GM21825 (cell line): ENCODE measurements around the gene MCM7.

Source experiments
- ATAC-seq: cut with Tn5 transposase; IDR thresholded peaks from one replicate; pipeline ENCODE4 v1.9.1; 2021; ENCODE audit warnings: mild to moderate bottlenecking, moderate library complexity; ENCODE audit not compliant: unreplicated experiment

Gene MCM7

GRCh38 chr7:100098913-100099312 lies 2.3 kb downstream of the MCM7 start:
- ATAC-seq = no peak

- ATAC-seq = no peak
These were observed 5.5 kb downstream of the MCM7 start for GRCh38 chr7:100095704-100096103.

- ATAC-seq = no peak
These were observed 5.9 kb downstream of the MCM7 start for GRCh38 chr7:100095289-100095688.

GRCh38 chr7:100093925-100094486 lies 7.2 kb downstream of the MCM7 start:
- ATAC-seq = no peak

- no peak for ATAC-seq
These were observed 7.7 kb downstream of the MCM7 start for GRCh38 chr7:100093498-100093897.

GRCh38 chr7:100093054-100093453 lies 8.1 kb downstream of the MCM7 start:
- no peak for ATAC-seq

- no peak for ATAC-seq
These were observed 9.6 kb downstream of the MCM7 start for GRCh38 chr7:100091411-100092181.

- no peak for ATAC-seq
These were observed 10.4 kb downstream of the MCM7 start for GRCh38 chr7:100090527-100091410.

GRCh38 chr7:100089458-100090196 lies 11.6 kb downstream of the MCM7 start:
- no peak for ATAC-seq

- ATAC-seq = peak; percentile 62
These were observed 12.4 kb downstream of the MCM7 start, which contains the start of gene COPS6 for GRCh38 chr7:100088621-100089457. Gene COPS6, plus strand, starts transcription at chr7:100088969. Its CDS starts 22 bp downstream, at chr7:100088991.

GRCh38 chr7:100088095-100088620 lies 13.0 kb downstream of the MCM7 start:
- ATAC-seq = no peak

GRCh38 chr7:100087055-100087750 lies 14.0 kb downstream of the MCM7 start:
- no peak for ATAC-seq

- no peak for ATAC-seq
These were observed 15.7 kb downstream of the MCM7 start for GRCh38 chr7:100085515-100085914.

GRCh38 chr7:100082978-100083377 lies 18.2 kb downstream of the MCM7 start:
- ATAC-seq = no peak

- ATAC-seq = peak; percentile 79
These were observed 19.6 kb downstream of the MCM7 start, which contains the start of gene ZNF3 for GRCh38 chr7:100081535-100082102. Gene ZNF3, minus strand, starts transcription at chr7:100081723. Its CDS starts 4,366 bp downstream, at chr7:100077357.

- ATAC-seq = peak; percentile 14
These were observed 20.2 kb downstream of the MCM7 start for GRCh38 chr7:100080907-100081534.

- ATAC-seq = no peak
These were observed 22.1 kb downstream of the MCM7 start for GRCh38 chr7:100079024-100079560.

- no peak for ATAC-seq
These were observed 24.0 kb downstream of the MCM7 start for GRCh38 chr7:100077205-100077604.
